Measurements from ENCODE around the gene PLCXD3. TPM values are rescaled to one million over a fixed set of nuclear protein-coding genes. Genes with fewer than 3 reads are reported as not detected.

The PLCXD3 gene
- total and polyA plus RNA-seq, 2 of the 8 experiments (the other 6 are each of a cell fraction or from before 2014, with no cell fraction given) = 0.03 to 0.07 TPM

DNA sequence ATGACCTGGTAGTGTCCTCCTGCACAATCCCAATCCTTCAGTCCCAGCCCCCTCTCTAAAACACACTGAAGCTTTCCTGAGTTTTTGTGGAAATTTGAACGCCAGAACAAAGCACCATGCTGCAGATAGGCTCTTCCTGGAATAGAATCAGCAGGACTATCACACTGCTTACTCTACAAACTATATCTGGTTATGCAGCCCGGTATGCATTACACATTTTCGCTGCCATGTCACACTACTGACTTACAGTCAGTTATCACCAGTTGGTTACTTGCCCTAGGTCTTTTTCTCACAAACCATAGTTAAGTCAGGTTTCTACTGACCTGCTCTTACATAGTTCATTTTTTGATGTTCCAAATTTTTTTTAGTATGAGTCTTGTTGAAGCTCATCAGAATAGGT lies 24.9 kb downstream of the PLCXD3 start (continued):
- no peak for TF ChIP-seq GABPA (IDR thresholded peaks at IDR 0.05; ENCODE audit: borderline replicate concordance, insufficient read depth, low read length)
- no peak for TF ChIP-seq SP1 (IDR thresholded peaks at IDR 0.05; ENCODE audit: low read depth, low read length)
